GM18499 (cell line): ENCODE data around the gene YY1.
A peak's percentile ranks its signal among the peaks of the same experiment; 100 is the strongest.
"Not testable (repeated sequence)": the region's sequence is repeated elsewhere in the genome, so short reads cannot be mapped to it uniquely, and the experiment has no call there.

ENCODE experiments used
- ATAC-seq: cut with Tn5 transposase; IDR thresholded peaks from one replicate; pipeline ENCODE4 v1.9.1; 2021; ENCODE audit warnings: moderate number of reproducible peaks; ENCODE audit not compliant: insufficient read depth, unreplicated experiment

YY1 gene

GRCh38 chr14:100309028-100309737 is 70.2 kb downstream of the YY1 start:
- ATAC-seq, result no peak

- ATAC-seq, result not testable (repeated sequence)
These were observed 73.3 kb downstream of the YY1 start for GRCh38 chr14:100312110-100312876.

GRCh38 chr14:100312877-100313400 is 74.0 kb downstream of the YY1 start:
- no peak for ATAC-seq

- ATAC-seq, result no peak
These were observed 74.7 kb downstream of the YY1 start for GRCh38 chr14:100313464-100314230.

GRCh38 chr14:100314724-100315123 is 75.8 kb downstream of the YY1 start:
- no peak for ATAC-seq

GRCh38 chr14:100317389-100317788 is 78.4 kb downstream of the YY1 start:
- no peak for ATAC-seq

GRCh38 chr14:100317912-100318808 is 79.2 kb downstream of the YY1 start:
- ATAC-seq, result peak; percentile 57

- ATAC-seq, result no peak
These were observed 81.4 kb downstream of the YY1 start for GRCh38 chr14:100320157-100320856.

- no peak for ATAC-seq
These were observed 82.7 kb downstream of the YY1 start for GRCh38 chr14:100321473-100322137.

- ATAC-seq, result no peak
These were observed 83.4 kb downstream of the YY1 start for GRCh38 chr14:100322138-100322957.

GRCh38 chr14:100323121-100323941 is 84.4 kb downstream of the YY1 start, which contains the start of gene SLC25A47:
Gene SLC25A47 (plus strand): TSS chr14:100323339. CDS start chr14:100323415, 76 bp downstream.
- ATAC-seq, result no peak

- no peak for ATAC-seq
These were observed 85.0 kb downstream of the YY1 start for GRCh38 chr14:100323942-100324307.

GRCh38 chr14:100325231-100325632 is 86.3 kb downstream of the YY1 start:
- ATAC-seq, result no peak

- no peak for ATAC-seq
These were observed 87.0 kb downstream of the YY1 start for GRCh38 chr14:100325958-100326357.

GRCh38 chr14:100327128-100327527 is 88.2 kb downstream of the YY1 start:
- ATAC-seq, result no peak

GRCh38 chr14:100328495-100329163 is 89.7 kb downstream of the YY1 start:
- ATAC-seq, result no peak
